Prostate gland (tissue), 2 donors: ENCODE measurements around the gene SSC4D. TPM values are rescaled to one million over a fixed set of nuclear protein-coding genes. Genes with fewer than 3 reads are reported as not detected.
"Not testable (repeated sequence)": the region's sequence is repeated elsewhere in the genome, so short reads cannot be mapped to it uniquely, and the experiment has no call there.

Source experiments
- DNase-seq: peaks from one replicate; pipeline ENCODE4 v3.0.0-alpha.2; 2019; ENCODE audit warnings: low spot score
- H3K27ac ChIP-seq, 2 donors: fragments of 200-600 bp; sonication (generic); 2 replicates each; pipeline ENCODE4 v1.5.1; 2017 to 2019
- H3K27me3 ChIP-seq: fragments of 200-600 bp; sonication (generic); replicated peaks from 2 replicates; pipeline ENCODE4 v1.5.1; 2019; ENCODE audit not compliant: insufficient read depth
- H3K36me3 ChIP-seq, 2 donors: fragments of 200-600 bp; sonication (generic); 1 replicate in 1 of 2; 2 replicates in 1 of 2; pipeline versions ENCODE4 v1.5.1 to v1.8.1; 2017 to 2019
- H3K4me1 ChIP-seq: fragments of 200-600 bp; sonication (generic); replicated peaks from 2 replicates; pipeline ENCODE4 v1.5.1; 2019
- H3K4me3 ChIP-seq, 2 donors: fragments of 200-600 bp; sonication (generic); 2 replicates each; pipeline ENCODE4 v1.5.1; 2017 to 2019
- H3K9me3 ChIP-seq: fragments of 200-600 bp; sonication (generic); 2 replicates; pipeline ENCODE4 v1.5.1; 2017
- CTCF ChIP-seq, 4 experiments: fragments of 200-600 bp in 2 of 4; fragments of 450-650 bp in 2 of 4; sonication (generic) in 2 of 4; IDR thresholded peaks; 1 replicate in 3 of 4; 2 replicates in 1 of 4; pipeline ENCODE4 v1.5.1; 2016 to 2019; ENCODE audit warnings: antibody characterized with exemption in 4 of 4, mild to moderate bottlenecking in 2 of 4, moderate library complexity in 2 of 4
- POLR2A ChIP-seq: fragments of 450-650 bp; IDR thresholded peaks from one replicate; pipeline ENCODE4 v1.6.1; 2016; ENCODE audit warnings: antibody characterized with exemption, mild to moderate bottlenecking
- POLR2AphosphoS5 ChIP-seq: sonication (generic); formaldehyde crosslinking; IDR thresholded peaks from one replicate; pipeline ENCODE4 v1.6.1; 2017; ENCODE audit warnings: antibody characterized with exemption
- WGBS: methylation state at CpG from one replicate; pipeline ENCODE4 v1.1.5; 2018; 5-methylcytosine and 5-hydroxymethylcytosine counted together
- intact Hi-C: fragments of 100-400 bp; cut with DNase I; formaldehyde crosslinking; loops from one replicate; pipeline ENCODE4 v1.14.2; 2022
- total RNA-seq, 2 donors: library from RNA; depleted of rRNA; stranded (reverse); fragments of >200 nt; gene quantifications; one replicate each; pipeline ENCODE4 v1.1.0, GENCODE V29; 2016

Gene SSC4D
- total RNA-seq, 2 donors from 2014 or later, result 1.0 TPM; not detected in 1

- Histone ChIP-seq H3K9me3 (no peaks in the 10 kb centered on the region), H3K27me3 (no peaks in the 10 kb centered on the region), H3K4me1 (no peaks in the 10 kb centered on the region), H3K4me3 (no peak overlapping the region), H3K27ac (peak overlapping the region in 1 of 2 donors; percentile 10), H3K36me3 (no peaks in the 10 kb centered on the region)
- DNase-seq, result peak; percentile 63
- TF ChIP-seq POLR2AphosphoS5 (no peak), CTCF (IDR thresholded peaks at IDR 0.05) (no peak), POLR2A (no peak)
- intact Hi-C loops, result no loop called here
- WGBS, result 36% methylated on average over 15 of the region's 15 CpGs
These were observed 14.3 kb upstream of the SSC4D start for GRCh38 chr7:76423666-76424412.

GRCh38 chr7:76421097-76421496 lies 11.6 kb upstream of the SSC4D start:
- H3K36me3 ChIP-seq, H3K4me3 ChIP-seq, H3K4me1 ChIP-seq, H3K27ac ChIP-seq, H3K27me3 ChIP-seq, intact Hi-C loops, H3K9me3 ChIP-seq, DNase-seq: not testable (repeated sequence)
- WGBS, result 95% methylated on average over 6 of the region's 6 CpGs

GRCh38 chr7:76417654-76418310 lies 8.3 kb upstream of the SSC4D start:
- H3K27me3 ChIP-seq, intact Hi-C loops, H3K36me3 ChIP-seq, H3K9me3 ChIP-seq, H3K4me1 ChIP-seq, DNase-seq, H3K27ac ChIP-seq, H3K4me3 ChIP-seq: not testable (repeated sequence)
- WGBS, result 89% methylated on average over 10 of the region's 10 CpGs

GRCh38 chr7:76412249-76412648 lies 2.8 kb upstream of the SSC4D start:
- no peak overlapping the region for H3K4me3 ChIP-seq
- WGBS, result 75% methylated on average over 5 of the region's 5 CpGs
- no peaks in the 10 kb centered on the region for H3K27me3 ChIP-seq
- intact Hi-C loops, result no loop called here
- DNase-seq, result no peak
- no peak for TF ChIP-seq POLR2AphosphoS5
- H3K9me3 ChIP-seq, result no peaks in the 10 kb centered on the region
- no peaks in the 10 kb centered on the region for H3K36me3 ChIP-seq
- H3K4me1 ChIP-seq, result no peaks in the 10 kb centered on the region
- H3K27ac ChIP-seq, result no peak overlapping the region

GRCh38 chr7:76411626-76412025 lies 2.1 kb upstream of the SSC4D start:
- H3K36me3 ChIP-seq, result no peaks in the 10 kb centered on the region
- DNase-seq, result no peak
- no peak overlapping the region for H3K4me3 ChIP-seq
- H3K27ac ChIP-seq, result no peak overlapping the region
- 69% methylated on average over 1 of the region's 1 CpG for WGBS
- TF ChIP-seq CTCF (IDR thresholded peaks at IDR 0.05) (no peak), POLR2AphosphoS5 (no peak), POLR2A (no peak)
- H3K9me3 ChIP-seq, result no peaks in the 10 kb centered on the region
- no peaks in the 10 kb centered on the region for H3K4me1 ChIP-seq
- H3K27me3 ChIP-seq, result no peaks in the 10 kb centered on the region
- intact Hi-C loops, result no loop called here

GRCh38 chr7:76408121-76408560 lies 1.4 kb downstream of the SSC4D start:
- no peak overlapping the region for H3K4me3 ChIP-seq
- TF ChIP-seq POLR2A, result no peak
- TF ChIP-seq POLR2AphosphoS5, result no peak

GRCh38 chr7:76407718-76408117 lies 1.8 kb downstream of the SSC4D start:
- WGBS, result 88% methylated on average over 4 of the region's 4 CpGs
- no peaks in the 10 kb centered on the region for H3K36me3 ChIP-seq
- no peaks in the 10 kb centered on the region for H3K9me3 ChIP-seq
- H3K27ac ChIP-seq, result no peak overlapping the region
- no peak overlapping the region for H3K4me3 ChIP-seq
- no peaks in the 10 kb centered on the region for H3K27me3 ChIP-seq
- no peak for DNase-seq
- intact Hi-C loops, result no loop called here
- TF ChIP-seq CTCF (IDR thresholded peaks at IDR 0.05) (no peak), POLR2A (no peak)
- H3K4me1 ChIP-seq, result no peaks in the 10 kb centered on the region

More at GRCh38 chr7:76408121-76408560, 1.4 kb downstream of the SSC4D start:
- H3K27ac ChIP-seq, result no peak overlapping the region
- no peaks in the 10 kb centered on the region for H3K9me3 ChIP-seq
- no peaks in the 10 kb centered on the region for H3K36me3 ChIP-seq
- no peak for DNase-seq
- intact Hi-C loops, result no loop called here
- no peaks in the 10 kb centered on the region for H3K27me3 ChIP-seq
- H3K4me1 ChIP-seq, result no peaks in the 10 kb centered on the region
